ENCODE data around the gene RGMA. TPM values are rescaled to one million over a fixed set of nuclear protein-coding genes. Genes with fewer than 3 reads are reported as not detected.

Gene RGMA
- polyA plus RNA-seq, 6 donors from 2014 or later = not detected

Other genes with a start within 250 kb of the RGMA start
- gene CHD2, start 188.9 kb downstream of the RGMA start, polyA plus RNA-seq (ENCODE audit: low read depth in 6 of 6) = 100 to 1,000 TPM in 1 of 6 donors, 10 to 100 TPM in 5; 41.6 to 134 (median 85.2) TPM